Fibroblast of mammary gland (primary cell): ENCODE results near the gene DPAGT1.
A peak's percentile ranks its signal among the peaks of the same experiment; 100 is the strongest.

Source experiments
- DNase-seq: peaks from one replicate; pipeline ENCODE4 v3.0.0-alpha.2; 2010; ENCODE audit warnings: low read depth
- H3K4me3 ChIP-seq: 2 replicates; pipeline ENCODE4 v1.5.1; 2011; ENCODE audit warnings: low read depth, mild to moderate bottlenecking, low read length, moderate library complexity; ENCODE audit not compliant: control insufficient read depth
- CTCF ChIP-seq: conservative IDR thresholded peaks from 2 replicates; pipeline ENCODE4 v1.5.1; 2011; ENCODE audit warnings: low read depth, low read length, inconsistent platforms; ENCODE audit not compliant: control insufficient read depth, insufficient read depth

DPAGT1 gene

GRCh38 chr11:119093942-119094815 is 7.5 kb downstream of the DPAGT1 start:
- peak; percentile 21 for DNase-seq
- no peak for TF ChIP-seq CTCF
- H3K4me3 ChIP-seq, result peak overlapping the region; percentile 86

DNA sequence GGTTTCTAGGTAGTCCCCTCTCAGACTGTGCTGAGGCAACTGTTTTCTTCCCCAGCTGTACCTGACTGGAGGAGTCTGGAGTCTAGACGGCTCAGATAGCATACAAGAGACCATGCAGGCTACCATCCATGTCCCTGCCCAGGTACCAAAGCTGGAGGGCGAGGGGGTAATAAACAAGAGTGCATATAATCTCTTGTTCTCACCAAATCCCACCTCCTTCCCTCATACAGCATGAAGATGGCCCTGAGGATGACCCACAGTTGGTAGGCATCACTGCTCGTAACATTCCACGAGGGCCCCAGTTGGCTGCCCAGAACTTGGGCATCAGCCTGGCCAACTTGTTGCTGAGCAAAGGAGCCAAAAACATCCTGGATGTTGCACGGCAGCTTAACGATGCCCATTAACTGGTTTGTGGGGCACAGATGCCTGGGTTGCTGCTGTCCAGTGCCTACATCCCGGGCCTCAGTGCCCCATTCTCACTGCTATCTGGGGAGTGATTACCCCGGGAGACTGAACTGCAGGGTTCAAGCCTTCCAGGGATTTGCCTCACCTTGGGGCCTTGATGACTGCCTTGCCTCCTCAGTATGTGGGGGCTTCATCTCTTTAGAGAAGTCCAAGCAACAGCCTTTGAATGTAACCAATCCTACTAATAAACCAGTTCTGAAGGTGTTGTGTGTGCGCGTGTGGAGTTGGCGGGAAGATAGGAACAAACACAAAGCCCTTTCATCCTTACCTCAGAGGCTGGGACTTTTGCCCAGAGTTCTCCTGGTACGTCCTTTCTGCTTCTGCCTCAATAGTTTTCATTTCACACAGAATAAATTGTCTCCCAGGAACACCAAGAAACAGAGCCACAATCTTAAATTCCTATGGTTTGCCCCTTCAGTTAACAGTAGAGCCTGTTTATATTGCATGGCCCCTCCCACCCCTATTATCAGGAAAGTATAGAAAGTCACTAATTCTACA is 8.5 kb downstream of the DPAGT1 start:
- peak; percentile 44 for DNase-seq
- H3K4me3 ChIP-seq, result peak overlapping the region; percentile 86
- no peak for TF ChIP-seq CTCF

GRCh38 chr11:119091966-119092879 is 9.4 kb downstream of the DPAGT1 start:
- peak overlapping the region; percentile 86 for H3K4me3 ChIP-seq
- no peak for DNase-seq
- no peak for TF ChIP-seq CTCF

DNA sequence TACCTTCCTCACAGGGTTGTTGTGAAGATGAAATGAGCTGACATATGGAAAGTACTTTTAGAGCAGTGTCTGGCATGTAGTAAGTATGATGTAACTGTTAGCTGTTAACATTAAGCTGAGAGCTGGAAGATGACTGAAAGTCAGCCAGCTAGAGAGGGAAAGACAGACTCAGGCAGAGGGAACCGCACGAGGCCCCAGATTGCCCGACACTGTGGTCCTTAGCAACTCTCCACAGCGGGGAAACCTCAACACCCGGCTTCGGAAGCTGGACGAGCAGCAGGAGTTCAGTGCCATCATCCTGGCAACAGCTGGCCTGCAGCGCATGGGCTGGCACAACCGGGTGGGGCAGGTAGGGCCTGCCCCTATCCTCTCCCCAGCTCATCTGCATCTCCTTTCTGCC is 10.5 kb downstream of the DPAGT1 start:
- H3K4me3 ChIP-seq, result no peak overlapping the region
- DNase-seq, result no peak
- TF ChIP-seq CTCF, result no peak

DNA sequence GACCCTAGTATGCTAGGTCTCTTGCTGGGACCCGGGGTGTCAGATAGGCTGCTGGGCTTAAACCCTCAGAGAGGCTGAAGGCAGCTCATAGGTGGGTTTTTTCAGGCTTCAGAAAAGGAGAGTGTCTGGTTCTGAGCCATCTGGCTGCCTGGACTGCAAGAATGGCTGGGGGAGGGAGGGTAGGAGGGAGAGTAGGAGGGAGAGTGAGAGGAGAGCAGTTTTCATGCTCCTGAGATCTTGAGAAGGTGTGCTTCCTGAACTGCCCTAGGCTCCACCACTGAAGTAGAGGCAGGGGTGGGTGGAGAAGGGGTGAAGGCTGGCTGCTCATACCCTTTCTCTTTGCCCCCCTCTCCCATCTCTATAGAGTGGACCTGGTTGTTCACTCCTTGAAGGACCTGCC is 12.3 kb downstream of the DPAGT1 start:
- no peak overlapping the region for H3K4me3 ChIP-seq
- DNase-seq, result no peak
- no peak for TF ChIP-seq CTCF

DNA sequence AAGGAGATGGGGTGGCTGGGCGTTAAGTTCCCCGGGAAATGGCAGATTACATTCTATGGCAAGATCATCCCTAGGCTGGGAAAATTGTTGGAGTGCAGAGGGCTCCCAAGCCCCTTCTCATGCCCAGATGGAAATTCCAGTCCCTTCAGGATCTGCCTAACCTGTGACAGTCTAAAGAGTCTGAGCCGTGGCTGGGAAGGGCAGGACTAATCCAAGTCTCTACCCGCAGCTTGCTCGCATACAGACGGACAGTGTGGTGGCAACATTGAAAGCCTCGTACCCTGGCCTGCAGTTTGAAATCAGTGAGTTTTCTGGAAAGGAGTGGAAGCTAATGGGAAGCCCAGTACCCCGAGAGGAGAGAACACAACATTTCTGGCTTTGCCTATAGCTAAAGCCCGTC is 13.2 kb downstream of the DPAGT1 start:
- DNase-seq, result no peak

More for the DNA sequence above, 13.2 kb downstream of the DPAGT1 start:
- H3K4me3 ChIP-seq, result no peak overlapping the region
- no peak for TF ChIP-seq CTCF
